ENCODE measurements around the gene PDE6H.

DNA sequence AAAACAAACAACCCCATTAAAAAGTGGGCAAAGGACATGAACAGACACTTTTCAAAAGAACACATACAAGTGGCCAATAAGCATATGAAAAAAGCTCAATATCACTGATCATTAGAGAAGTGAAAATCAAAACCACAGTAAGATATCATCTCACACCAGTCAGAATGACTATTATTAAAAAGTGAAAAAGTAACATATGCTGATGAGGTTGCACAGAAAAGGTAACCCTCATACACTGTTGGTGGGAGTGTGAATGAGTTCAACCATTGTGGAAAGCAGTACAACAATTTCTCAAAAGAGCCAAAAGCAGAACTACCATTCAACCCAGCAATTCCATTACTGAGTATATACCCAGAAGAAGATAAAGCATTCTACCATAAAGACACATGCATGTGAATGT is 18.2 kb downstream of the PDE6H start:
- TF ChIP-seq, protein P1, sequence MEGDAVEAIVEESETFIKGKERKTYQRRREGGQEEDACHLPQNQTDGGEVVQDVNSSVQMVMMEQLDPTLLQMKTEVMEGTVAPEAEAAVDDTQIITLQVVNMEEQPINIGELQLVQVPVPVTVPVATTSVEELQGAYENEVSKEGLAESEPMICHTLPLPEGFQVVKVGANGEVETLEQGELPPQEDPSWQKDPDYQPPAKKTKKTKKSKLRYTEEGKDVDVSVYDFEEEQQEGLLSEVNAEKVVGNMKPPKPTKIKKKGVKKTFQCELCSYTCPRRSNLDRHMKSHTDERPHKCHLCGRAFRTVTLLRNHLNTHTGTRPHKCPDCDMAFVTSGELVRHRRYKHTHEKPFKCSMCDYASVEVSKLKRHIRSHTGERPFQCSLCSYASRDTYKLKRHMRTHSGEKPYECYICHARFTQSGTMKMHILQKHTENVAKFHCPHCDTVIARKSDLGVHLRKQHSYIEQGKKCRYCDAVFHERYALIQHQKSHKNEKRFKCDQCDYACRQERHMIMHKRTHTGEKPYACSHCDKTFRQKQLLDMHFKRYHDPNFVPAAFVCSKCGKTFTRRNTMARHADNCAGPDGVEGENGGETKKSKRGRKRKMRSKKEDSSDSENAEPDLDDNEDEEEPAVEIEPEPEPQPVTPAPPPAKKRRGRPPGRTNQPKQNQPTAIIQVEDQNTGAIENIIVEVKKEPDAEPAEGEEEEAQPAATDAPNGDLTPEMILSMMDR (IDR thresholded peaks at IDR 0.05), result no peak
- TF ChIP-seq POLR2A (IDR thresholded peaks at IDR 0.05) (no peak), POLR2AphosphoS5 (IDR thresholded peaks at IDR 0.05; ENCODE audit: insufficient read depth in 1 of 2, low read depth in 1 of 2) (no peak)

Measured in vagina (tissue), 2 donors.